ENCODE measurements around the gene AQR.

DNA sequence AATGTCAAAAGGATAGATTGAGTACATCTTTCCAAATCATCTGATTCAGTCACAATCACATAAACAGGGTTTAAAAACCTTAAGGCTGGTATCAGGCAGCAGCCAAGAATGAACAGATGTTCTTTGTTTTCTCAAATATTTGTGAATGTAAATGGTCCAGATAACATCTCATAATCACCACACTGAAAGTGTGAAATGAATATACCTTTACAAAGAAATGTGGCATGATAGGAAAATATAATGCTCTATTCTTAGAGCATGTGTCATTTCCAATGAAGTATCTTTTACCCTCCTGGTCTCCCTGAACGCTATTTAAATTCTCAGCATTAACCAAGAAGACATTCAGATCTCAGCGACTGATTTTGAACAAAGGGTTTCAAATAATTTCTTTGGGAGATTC lies 165.4 kb downstream of the AQR start:
- TF ChIP-seq, protein P1, sequence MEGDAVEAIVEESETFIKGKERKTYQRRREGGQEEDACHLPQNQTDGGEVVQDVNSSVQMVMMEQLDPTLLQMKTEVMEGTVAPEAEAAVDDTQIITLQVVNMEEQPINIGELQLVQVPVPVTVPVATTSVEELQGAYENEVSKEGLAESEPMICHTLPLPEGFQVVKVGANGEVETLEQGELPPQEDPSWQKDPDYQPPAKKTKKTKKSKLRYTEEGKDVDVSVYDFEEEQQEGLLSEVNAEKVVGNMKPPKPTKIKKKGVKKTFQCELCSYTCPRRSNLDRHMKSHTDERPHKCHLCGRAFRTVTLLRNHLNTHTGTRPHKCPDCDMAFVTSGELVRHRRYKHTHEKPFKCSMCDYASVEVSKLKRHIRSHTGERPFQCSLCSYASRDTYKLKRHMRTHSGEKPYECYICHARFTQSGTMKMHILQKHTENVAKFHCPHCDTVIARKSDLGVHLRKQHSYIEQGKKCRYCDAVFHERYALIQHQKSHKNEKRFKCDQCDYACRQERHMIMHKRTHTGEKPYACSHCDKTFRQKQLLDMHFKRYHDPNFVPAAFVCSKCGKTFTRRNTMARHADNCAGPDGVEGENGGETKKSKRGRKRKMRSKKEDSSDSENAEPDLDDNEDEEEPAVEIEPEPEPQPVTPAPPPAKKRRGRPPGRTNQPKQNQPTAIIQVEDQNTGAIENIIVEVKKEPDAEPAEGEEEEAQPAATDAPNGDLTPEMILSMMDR (IDR thresholded peaks at IDR 0.05; ENCODE audit: low read depth, low read length, poor library complexity, severe bottlenecking), result no peak
- no peak for TF ChIP-seq EZH2phosphoT487 (IDR thresholded peaks at IDR 0.05; ENCODE audit: borderline replicate concordance, low read length)
